HG03565 (cell line): ENCODE data around the gene PTPN14.
"Not testable (repeated sequence)": the region's sequence is repeated elsewhere in the genome, so short reads cannot be mapped to it uniquely, and the experiment has no call there.

Source experiments
- ATAC-seq: cut with Tn5 transposase; IDR thresholded peaks from one replicate; pipeline ENCODE4 v1.9.1; 2021; ENCODE audit warnings: mild to moderate bottlenecking, moderate library complexity; ENCODE audit not compliant: unreplicated experiment

The PTPN14 gene

GRCh38 chr1:214481983-214482634 lies 69.3 kb downstream of the PTPN14 start:
- not testable (repeated sequence) for ATAC-seq

GRCh38 chr1:214476986-214477870 lies 74.2 kb downstream of the PTPN14 start:
- ATAC-seq, result no peak

GRCh38 chr1:214476229-214476985 lies 75.0 kb downstream of the PTPN14 start:
- no peak for ATAC-seq

- ATAC-seq, result no peak
Observed at GRCh38 chr1:214475746-214476145, 75.7 kb downstream of the PTPN14 start.

- no peak for ATAC-seq
Observed at GRCh38 chr1:214475331-214475730, 76.1 kb downstream of the PTPN14 start.

- ATAC-seq, result no peak
Observed at GRCh38 chr1:214474467-214474866, 76.9 kb downstream of the PTPN14 start.

- no peak for ATAC-seq
Observed at GRCh38 chr1:214473862-214474261, 77.5 kb downstream of the PTPN14 start.

GRCh38 chr1:214473387-214473786 lies 78.0 kb downstream of the PTPN14 start:
- ATAC-seq, result no peak

- no peak for ATAC-seq
Observed at GRCh38 chr1:214472364-214472763, 79.0 kb downstream of the PTPN14 start.

- no peak for ATAC-seq
Observed at GRCh38 chr1:214471458-214471857, 79.9 kb downstream of the PTPN14 start.

- ATAC-seq, result no peak
Observed at GRCh38 chr1:214470132-214470531, 81.3 kb downstream of the PTPN14 start.

GRCh38 chr1:214469290-214469689 lies 82.1 kb downstream of the PTPN14 start:
- no peak for ATAC-seq

- ATAC-seq, result no peak
Observed at GRCh38 chr1:214467078-214467585, 84.3 kb downstream of the PTPN14 start.

GRCh38 chr1:214466403-214467077 lies 84.9 kb downstream of the PTPN14 start:
- no peak for ATAC-seq

- no peak for ATAC-seq
Observed at GRCh38 chr1:214464445-214465287, 86.7 kb downstream of the PTPN14 start.

- no peak for ATAC-seq
Observed at GRCh38 chr1:214463596-214463995, 87.8 kb downstream of the PTPN14 start.

GRCh38 chr1:214462882-214463281 lies 88.5 kb downstream of the PTPN14 start:
- ATAC-seq, result no peak

- no peak for ATAC-seq
Observed at GRCh38 chr1:214461305-214461704, 90.1 kb downstream of the PTPN14 start.

- no peak for ATAC-seq
Observed at GRCh38 chr1:214460304-214460916, 91.0 kb downstream of the PTPN14 start.
